Mucosa of rectum (tissue), 2 donors: ENCODE data around the gene MBNL2.
A peak's percentile ranks its signal among the peaks of the same experiment; 100 is the strongest.

ENCODE experiments used
- H3K27ac ChIP-seq, 2 donors: one replicate each; pipeline ENCODE4 v1.7.0; 2013; ENCODE audit warnings: inconsistent platforms in 2 of 2, low read depth in 2 of 2, low read length in 2 of 2
- H3K27me3 ChIP-seq, 2 donors: one replicate each; pipeline ENCODE4 v1.7.0; 2013; ENCODE audit warnings: low read length in 2 of 2; ENCODE audit not compliant: control insufficient read depth in 2 of 2, insufficient read depth in 2 of 2
- H3K36me3 ChIP-seq, 2 donors: one replicate each; pipeline ENCODE4 v1.7.0; 2013; ENCODE audit warnings: low read length in 2 of 2; ENCODE audit not compliant: control insufficient read depth in 2 of 2, insufficient read depth in 2 of 2
- H3K4me1 ChIP-seq, 2 donors: one replicate each; pipeline ENCODE4 v1.7.0; 2013; ENCODE audit warnings: low read length in 2 of 2, mild to moderate bottlenecking in 1 of 2; ENCODE audit not compliant: control insufficient read depth in 2 of 2, insufficient read depth in 2 of 2
- H3K4me3 ChIP-seq, 2 donors: one replicate each; pipeline ENCODE4 v1.7.0; 2013; ENCODE audit warnings: low read length in 2 of 2
- H3K9ac ChIP-seq, 2 donors: one replicate each; pipeline ENCODE4 v1.7.0; 2013; ENCODE audit warnings: low read length in 2 of 2, low read depth in 1 of 2, mild to moderate bottlenecking in 1 of 2
- H3K9me3 ChIP-seq, 2 donors: one replicate each; pipeline ENCODE4 v1.7.0; 2013; ENCODE audit warnings: low read length in 2 of 2; ENCODE audit not compliant: control insufficient read depth in 2 of 2
- donor health status: healthy.
- donor health status: Normal muscosa, but diverticular disease.

The MBNL2 gene

DNA sequence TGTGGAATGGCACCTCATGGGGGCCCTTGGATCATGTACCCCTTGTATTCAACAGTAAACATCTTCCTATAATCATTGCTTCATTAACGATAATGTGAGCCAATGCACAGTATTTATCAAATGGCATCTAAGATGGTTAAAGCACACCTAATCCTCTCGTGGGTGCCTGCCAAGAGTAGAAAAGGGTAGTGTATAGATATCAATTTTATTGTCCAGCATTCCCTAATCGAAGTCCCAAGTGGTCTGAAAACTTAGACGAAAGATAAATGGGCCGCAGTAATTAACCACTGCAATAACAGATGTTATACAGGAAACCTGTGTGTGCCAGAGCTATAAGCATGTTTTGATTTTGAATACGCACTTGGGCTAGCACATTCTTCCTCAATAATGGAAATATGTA, 667 bp upstream of the MBNL2 start:
- Histone ChIP-seq H3K4me3 (peak overlapping the region; percentile 83 to 91), H3K36me3 (no peaks in the 10 kb centered on the region), H3K27ac (peak overlapping the region; percentile 88 to 92), H3K9ac (peak overlapping the region; percentile 81 to 82), H3K9me3 (no peaks in the 10 kb centered on the region), H3K4me1 (peaks cover 24 to 37% of the 10 kb centered on the region in 2 donors), H3K27me3 (no peaks in the 10 kb centered on the region)

DNA sequence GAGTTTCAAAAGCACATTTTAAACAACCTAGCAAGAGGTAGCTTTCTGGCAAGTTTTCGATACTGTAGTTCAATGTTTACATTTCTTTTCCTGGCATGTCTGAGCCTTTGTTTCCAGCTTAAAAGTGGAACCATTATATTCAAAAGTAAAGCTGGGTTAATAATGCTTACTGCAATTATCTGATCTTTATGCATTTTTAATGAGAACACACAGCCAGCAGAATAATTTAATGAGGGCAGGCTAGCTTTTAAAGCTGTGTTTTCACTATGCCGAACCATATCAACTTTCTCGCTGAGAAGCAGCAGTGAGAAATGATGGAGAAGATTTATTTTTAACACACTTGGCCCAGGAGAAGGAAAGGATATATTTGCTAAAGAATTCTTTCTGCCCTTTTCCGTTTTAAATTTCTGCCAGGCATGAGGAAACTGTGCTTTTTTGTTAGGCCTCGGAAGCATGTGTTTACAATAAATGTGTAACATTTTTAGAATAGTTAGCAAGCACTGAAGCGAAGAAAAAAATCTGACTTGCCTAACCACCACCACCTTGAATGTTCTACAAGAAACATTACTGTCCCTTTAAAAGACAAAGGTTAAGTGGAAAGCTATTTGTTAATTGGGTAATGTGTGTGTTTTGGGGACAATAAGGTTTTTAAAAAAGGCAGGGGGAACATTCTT, 1.0 kb downstream of the MBNL2 start:
- no peaks in the 10 kb centered on the region for H3K27me3 ChIP-seq
- H3K36me3 ChIP-seq = no peaks in the 10 kb centered on the region
- peaks cover 37 to 52% of the 10 kb centered on the region in 2 donors for H3K4me1 ChIP-seq
- peak overlapping the region; percentile 83 to 91 for H3K4me3 ChIP-seq
- H3K9ac ChIP-seq = peak overlapping the region; percentile 81 to 82
- H3K9me3 ChIP-seq = no peaks in the 10 kb centered on the region
- H3K27ac ChIP-seq = peak overlapping the region; percentile 88 to 92

DNA sequence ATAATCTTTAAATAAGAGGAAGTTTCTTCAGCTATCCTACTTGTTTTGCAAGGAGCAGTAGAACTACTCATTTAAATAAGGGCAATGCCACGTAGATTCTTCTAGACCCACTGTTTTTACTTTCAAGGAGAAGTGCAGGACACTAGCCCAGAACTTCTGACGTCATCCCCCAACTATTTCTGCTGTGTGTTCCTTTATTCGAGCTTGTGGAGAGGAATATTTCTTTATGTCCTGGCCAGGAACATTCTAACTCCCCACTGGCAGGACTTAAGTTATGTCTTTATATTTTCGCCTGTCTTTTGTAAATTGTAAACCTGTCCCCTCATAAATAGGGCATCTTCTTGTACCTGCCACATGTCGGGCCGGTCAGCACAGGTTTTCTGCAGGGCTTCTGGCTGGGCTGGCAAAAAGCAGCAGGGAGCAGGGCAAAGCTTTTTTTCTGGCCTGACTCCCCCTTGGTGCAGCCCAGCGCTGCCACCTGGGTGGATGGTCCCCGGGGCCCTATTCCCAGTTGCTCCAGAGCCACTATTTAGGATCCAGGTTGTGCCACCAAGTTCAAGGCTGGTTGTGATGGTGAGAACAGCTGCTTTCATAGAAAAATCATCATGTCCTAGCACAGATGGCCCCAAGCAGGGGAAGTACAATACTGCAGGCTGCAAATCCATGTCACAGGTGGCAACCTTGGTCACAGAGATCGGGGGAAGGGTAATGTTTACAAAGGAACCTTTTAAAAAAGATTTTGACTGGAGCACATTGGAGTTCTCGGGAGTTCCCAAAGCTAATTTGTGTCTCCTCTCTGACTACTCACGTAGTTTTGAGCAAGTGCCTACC, 1.8 kb downstream of the MBNL2 start:
- Histone ChIP-seq H3K9ac (peak overlapping the region; percentile 81 to 82), H3K4me1 (peaks cover 37 to 52% of the 10 kb centered on the region in 2 donors), H3K36me3 (no peaks in the 10 kb centered on the region), H3K27me3 (no peaks in the 10 kb centered on the region), H3K9me3 (no peaks in the 10 kb centered on the region), H3K4me3 (peak overlapping the region; percentile 83 to 91), H3K27ac (peak overlapping the region; percentile 88 to 92)

DNA sequence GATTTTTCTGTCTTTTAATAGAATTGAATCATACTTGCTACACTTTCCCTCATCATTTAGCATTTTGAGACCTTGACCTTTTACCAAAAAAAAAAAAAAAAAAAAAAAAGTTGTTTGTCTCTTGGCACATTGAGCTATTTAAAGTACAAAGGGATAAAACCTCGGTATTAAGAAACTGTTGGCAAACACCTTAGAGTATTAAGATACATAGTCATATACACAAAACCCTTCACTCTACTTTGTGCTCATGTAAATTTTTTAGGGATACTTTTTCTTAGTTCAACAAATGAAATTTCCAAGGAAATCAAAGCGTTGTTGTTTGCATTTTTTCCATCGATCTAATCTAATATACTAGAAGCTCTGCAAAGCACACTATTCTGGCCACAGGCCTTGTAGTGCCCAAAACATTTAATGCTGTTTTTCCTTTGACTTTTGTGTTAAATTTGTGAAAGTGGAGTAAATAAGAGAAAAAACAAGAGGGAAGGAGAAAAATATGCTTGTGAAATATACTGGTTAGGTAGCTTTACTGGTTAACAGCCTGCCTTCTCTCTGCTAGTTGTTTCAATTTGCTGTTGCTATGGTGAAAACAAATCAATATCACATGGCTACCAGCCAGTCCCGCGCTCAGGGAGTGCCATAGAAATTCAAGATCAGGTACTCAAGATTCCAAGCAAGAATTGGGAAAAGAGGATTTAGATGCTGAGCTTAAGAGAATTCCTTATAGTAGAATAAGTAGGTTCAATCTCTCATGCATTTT, 2.6 kb downstream of the MBNL2 start:
- Histone ChIP-seq H3K9ac (peak overlapping the region; percentile 81 to 82), H3K36me3 (no peaks in the 10 kb centered on the region), H3K27ac (peak overlapping the region; percentile 88 to 92), H3K9me3 (no peaks in the 10 kb centered on the region), H3K4me1 (peaks cover 37 to 55% of the 10 kb centered on the region in 2 donors), H3K27me3 (no peaks in the 10 kb centered on the region), H3K4me3 (peak overlapping the region; percentile 83 to 91)

DNA sequence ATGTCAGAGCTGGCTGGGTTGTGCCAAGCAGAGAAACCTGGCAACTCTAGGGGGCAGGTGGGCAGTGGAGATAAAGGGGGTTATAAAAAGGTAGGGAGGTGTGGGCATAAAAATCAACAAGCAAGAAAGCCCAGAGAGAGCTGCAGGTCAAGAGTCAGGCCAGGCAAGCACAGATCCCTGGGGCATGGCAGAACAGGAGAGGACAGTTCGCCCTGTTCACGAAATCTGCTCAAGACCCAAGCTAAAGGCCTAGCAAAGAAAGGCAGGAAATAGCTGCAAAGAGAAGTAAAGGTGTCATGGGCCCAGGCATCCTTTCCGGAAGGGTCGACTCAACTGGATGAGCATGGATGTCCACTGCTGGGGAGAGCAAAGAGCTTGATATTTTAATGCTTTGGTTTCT, 3.4 kb downstream of the MBNL2 start:
- H3K4me1 ChIP-seq = peaks cover 37 to 53% of the 10 kb centered on the region in 2 donors
- no peaks in the 10 kb centered on the region for H3K36me3 ChIP-seq
- H3K9me3 ChIP-seq = no peaks in the 10 kb centered on the region
- H3K27ac ChIP-seq = peak overlapping the region; percentile 88 to 92
- H3K9ac ChIP-seq = peak overlapping the region in 1 of 2 donors; percentile 82
- no peaks in the 10 kb centered on the region for H3K27me3 ChIP-seq
- peak overlapping the region; percentile 51 to 91 for H3K4me3 ChIP-seq

DNA sequence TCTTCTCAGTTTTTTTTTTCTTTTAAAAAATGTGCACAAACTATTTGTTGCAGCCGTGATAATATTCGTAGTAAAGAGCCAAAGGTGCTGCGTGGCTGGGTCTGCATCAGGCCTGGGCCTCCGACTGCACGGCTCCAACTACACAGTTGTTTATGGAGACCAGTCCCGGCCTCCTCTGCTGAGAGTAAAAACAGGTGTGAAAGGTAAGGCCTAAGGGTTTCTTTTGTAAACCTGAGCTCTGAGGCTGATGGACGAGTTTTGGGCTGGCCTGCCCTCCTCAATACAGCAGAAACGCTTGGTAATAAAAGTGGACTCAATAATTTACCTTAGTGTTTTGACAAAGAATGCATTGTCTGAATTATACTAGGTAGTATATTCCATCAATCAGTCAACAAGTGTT, 3.9 kb downstream of the MBNL2 start:
- peak overlapping the region in 1 of 2 donors; percentile 91 for H3K4me3 ChIP-seq
- H3K9ac ChIP-seq = peak overlapping the region; percentile 9 to 82
- no peaks in the 10 kb centered on the region for H3K9me3 ChIP-seq
- peak overlapping the region; percentile 58 to 88 for H3K27ac ChIP-seq
- H3K36me3 ChIP-seq = no peaks in the 10 kb centered on the region
- no peaks in the 10 kb centered on the region for H3K27me3 ChIP-seq
- H3K4me1 ChIP-seq = peaks cover 37 to 53% of the 10 kb centered on the region in 2 donors

DNA sequence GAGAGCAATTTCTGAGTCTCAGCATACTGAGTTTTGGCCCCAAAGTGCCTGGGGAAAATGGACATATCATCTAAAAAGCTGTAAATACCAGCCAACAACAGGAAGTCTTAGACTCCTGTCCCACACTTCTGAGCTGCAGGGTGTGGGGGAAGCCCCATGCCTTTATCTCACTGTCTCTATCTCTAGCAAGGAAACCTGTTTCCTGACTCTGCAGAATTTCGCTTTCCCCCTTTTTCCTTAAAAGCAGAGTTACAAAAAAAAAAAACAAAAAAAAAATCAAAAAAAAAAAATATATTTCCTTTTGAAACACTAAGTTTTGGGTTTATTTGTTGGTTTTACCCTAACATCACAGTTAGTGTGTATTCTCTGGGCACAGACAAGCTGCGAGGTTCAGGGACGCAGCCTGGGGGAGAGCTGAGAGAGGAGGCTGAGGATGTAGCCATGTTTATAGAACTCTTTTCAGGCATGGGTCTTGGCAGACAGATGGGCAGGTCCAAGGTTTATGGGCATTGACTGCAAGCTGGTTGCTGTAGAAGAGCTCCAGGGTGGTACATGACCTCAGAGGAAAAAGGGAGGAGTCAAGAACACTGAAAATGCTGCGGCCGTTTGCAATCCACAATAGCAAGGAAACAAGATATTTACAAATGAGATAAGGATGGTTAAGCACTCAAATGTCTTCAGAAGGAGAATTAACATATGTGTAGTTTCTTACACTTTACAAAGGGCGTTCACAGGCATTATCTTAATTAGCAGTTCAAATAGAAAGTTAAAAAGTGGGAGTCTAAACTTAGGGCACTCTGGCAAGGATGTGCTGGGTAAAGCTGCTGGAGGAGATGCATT, 4.9 kb downstream of the MBNL2 start:
- Histone ChIP-seq H3K27ac (peak overlapping the region; percentile 58 to 88), H3K36me3 (peaks cover 0 to 5% of the 10 kb centered on the region in 2 donors), H3K9me3 (no peaks in the 10 kb centered on the region), H3K4me3 (peak overlapping the region; percentile 31 to 45), H3K4me1 (peaks cover 33 to 45% of the 10 kb centered on the region in 2 donors), H3K27me3 (no peaks in the 10 kb centered on the region), H3K9ac (no peak overlapping the region)

DNA sequence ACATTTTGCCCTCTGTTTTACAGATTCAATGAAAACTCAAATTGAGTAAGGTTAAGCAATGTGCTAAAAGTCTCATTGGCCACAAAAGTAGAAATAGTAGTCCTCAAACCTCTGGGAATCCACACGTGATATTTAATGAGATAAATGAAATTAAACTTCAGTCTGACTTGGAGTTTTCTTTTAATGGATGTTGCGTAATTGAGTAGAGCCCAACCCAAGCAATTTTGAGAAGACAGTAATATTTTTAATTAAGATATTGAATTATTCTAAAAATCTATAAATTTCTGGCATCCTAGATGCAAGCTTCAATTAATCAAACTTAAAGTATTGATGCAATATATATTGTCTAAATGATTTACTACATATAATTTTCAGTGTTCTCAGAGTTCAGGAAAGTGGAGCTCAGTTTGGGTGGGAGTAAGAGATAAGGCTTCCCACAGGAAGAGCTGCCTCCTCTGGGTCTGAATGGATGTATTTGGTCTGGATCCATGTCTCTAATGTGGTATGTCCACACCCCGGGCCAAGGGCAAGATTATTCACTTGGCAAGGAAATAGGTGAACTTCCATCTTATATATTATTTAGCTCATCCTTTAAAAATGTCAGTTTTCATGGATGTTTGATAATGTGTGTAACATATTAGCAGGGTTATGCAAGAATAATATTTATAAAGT, 6.9 kb downstream of the MBNL2 start:
- H3K27ac ChIP-seq = no peak overlapping the region
- H3K36me3 ChIP-seq = peaks cover 0 to 5% of the 10 kb centered on the region in 2 donors
- H3K9ac ChIP-seq = no peak overlapping the region
- H3K27me3 ChIP-seq = no peaks in the 10 kb centered on the region
- peaks cover 38 to 46% of the 10 kb centered on the region in 2 donors for H3K4me1 ChIP-seq
- no peak overlapping the region for H3K4me3 ChIP-seq
- no peaks in the 10 kb centered on the region for H3K9me3 ChIP-seq

DNA sequence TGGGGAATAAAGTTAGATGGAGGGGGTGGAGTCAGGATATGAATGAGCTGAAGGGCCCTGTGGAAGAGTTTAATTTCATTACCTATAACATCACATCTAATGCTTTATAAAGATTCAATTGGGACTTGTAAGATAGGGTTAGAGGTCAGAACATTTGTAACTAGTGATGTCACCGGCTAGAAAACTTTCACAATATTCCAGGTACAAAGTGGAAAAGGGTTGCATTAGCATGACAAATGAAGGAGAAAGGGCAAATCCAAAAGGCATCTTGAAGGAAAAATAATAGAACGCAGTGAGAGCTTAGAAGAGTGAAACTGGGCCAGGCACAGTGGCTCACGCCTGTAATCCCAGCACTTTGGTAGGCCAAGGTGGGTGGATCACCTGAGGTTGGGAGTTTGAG, 7.6 kb downstream of the MBNL2 start:
- Histone ChIP-seq H3K36me3 (peaks cover 0 to 5% of the 10 kb centered on the region in 2 donors), H3K4me1 (peaks cover 37 to 49% of the 10 kb centered on the region in 2 donors), H3K4me3 (no peak overlapping the region), H3K27ac (no peak overlapping the region), H3K27me3 (no peaks in the 10 kb centered on the region), H3K9ac (no peak overlapping the region), H3K9me3 (no peaks in the 10 kb centered on the region)
